ENCODE results near the gene PLPP3. TPM values are rescaled to one million over a fixed set of nuclear protein-coding genes. Genes with fewer than 3 reads are reported as not detected.

PLPP3 gene
- total and polyA plus RNA-seq, 3 donors from 2014 or later: 41.5 to 103 (median 82.0) TPM

GRCh38 chr1:56511766-56512165, 67.6 kb downstream of the PLPP3 start:
- Histone ChIP-seq H3K36me3 (ENCODE audit: low read depth, missing control alignments) (no peaks in the 10 kb centered on the region), H3K9me3 (no peaks in the 10 kb centered on the region), H3K27me3 (no peaks in the 10 kb centered on the region), H3K4me3 (no peak overlapping the region), H3K4me1 (peaks cover 5% of the 10 kb centered on the region), H3K27ac (no peak overlapping the region)
- intact Hi-C loops (cut with DNase I; ENCODE audit: low total_unique reads): no loop called here
- 80 to 94% methylated on average over 8 of the region's 8 CpGs for WGBS, 2 donors
- no peak for TF ChIP-seq POLR2A (IDR thresholded peaks at IDR 0.05)
- TF ChIP-seq, protein P1, sequence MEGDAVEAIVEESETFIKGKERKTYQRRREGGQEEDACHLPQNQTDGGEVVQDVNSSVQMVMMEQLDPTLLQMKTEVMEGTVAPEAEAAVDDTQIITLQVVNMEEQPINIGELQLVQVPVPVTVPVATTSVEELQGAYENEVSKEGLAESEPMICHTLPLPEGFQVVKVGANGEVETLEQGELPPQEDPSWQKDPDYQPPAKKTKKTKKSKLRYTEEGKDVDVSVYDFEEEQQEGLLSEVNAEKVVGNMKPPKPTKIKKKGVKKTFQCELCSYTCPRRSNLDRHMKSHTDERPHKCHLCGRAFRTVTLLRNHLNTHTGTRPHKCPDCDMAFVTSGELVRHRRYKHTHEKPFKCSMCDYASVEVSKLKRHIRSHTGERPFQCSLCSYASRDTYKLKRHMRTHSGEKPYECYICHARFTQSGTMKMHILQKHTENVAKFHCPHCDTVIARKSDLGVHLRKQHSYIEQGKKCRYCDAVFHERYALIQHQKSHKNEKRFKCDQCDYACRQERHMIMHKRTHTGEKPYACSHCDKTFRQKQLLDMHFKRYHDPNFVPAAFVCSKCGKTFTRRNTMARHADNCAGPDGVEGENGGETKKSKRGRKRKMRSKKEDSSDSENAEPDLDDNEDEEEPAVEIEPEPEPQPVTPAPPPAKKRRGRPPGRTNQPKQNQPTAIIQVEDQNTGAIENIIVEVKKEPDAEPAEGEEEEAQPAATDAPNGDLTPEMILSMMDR (IDR thresholded peaks at IDR 0.05): no peak
- DNase-seq: no peak

GRCh38 chr1:56511364-56511763, 68.0 kb downstream of the PLPP3 start:
- Histone ChIP-seq H3K27ac (no peak overlapping the region), H3K9me3 (no peaks in the 10 kb centered on the region), H3K27me3 (no peaks in the 10 kb centered on the region), H3K4me3 (no peak overlapping the region), H3K4me1 (peaks cover 9% of the 10 kb centered on the region), H3K36me3 (ENCODE audit: low read depth, missing control alignments) (no peaks in the 10 kb centered on the region)
- intact Hi-C loops (cut with DNase I; ENCODE audit: low total_unique reads): no loop called here
- no peak for DNase-seq
- TF ChIP-seq, protein P1 (IDR thresholded peaks at IDR 0.05): no peak
- TF ChIP-seq POLR2A (IDR thresholded peaks at IDR 0.05): no peak
- WGBS, 2 donors: 46 to 65% methylated on average over 6 of the region's 6 CpGs

GRCh38 chr1:56510642-56511021, 68.7 kb downstream of the PLPP3 start:
- intact Hi-C loops (cut with DNase I; ENCODE audit: low total_unique reads): no loop called here
- no peak for TF ChIP-seq POLR2A (IDR thresholded peaks at IDR 0.05)
- TF ChIP-seq, protein P1 (IDR thresholded peaks at IDR 0.05): no peak
- 19 to 47% methylated on average over 1 of the region's 1 CpG for WGBS, 2 donors
- no peaks in the 10 kb centered on the region for H3K9me3 ChIP-seq
- no peaks in the 10 kb centered on the region for H3K36me3 ChIP-seq (ENCODE audit: low read depth, missing control alignments)
- H3K4me1 ChIP-seq: peaks cover 14% of the 10 kb centered on the region
- DNase-seq: no peak
- no peaks in the 10 kb centered on the region for H3K27me3 ChIP-seq
- H3K27ac ChIP-seq: no peak overlapping the region
- H3K4me3 ChIP-seq: no peak overlapping the region

DNA sequence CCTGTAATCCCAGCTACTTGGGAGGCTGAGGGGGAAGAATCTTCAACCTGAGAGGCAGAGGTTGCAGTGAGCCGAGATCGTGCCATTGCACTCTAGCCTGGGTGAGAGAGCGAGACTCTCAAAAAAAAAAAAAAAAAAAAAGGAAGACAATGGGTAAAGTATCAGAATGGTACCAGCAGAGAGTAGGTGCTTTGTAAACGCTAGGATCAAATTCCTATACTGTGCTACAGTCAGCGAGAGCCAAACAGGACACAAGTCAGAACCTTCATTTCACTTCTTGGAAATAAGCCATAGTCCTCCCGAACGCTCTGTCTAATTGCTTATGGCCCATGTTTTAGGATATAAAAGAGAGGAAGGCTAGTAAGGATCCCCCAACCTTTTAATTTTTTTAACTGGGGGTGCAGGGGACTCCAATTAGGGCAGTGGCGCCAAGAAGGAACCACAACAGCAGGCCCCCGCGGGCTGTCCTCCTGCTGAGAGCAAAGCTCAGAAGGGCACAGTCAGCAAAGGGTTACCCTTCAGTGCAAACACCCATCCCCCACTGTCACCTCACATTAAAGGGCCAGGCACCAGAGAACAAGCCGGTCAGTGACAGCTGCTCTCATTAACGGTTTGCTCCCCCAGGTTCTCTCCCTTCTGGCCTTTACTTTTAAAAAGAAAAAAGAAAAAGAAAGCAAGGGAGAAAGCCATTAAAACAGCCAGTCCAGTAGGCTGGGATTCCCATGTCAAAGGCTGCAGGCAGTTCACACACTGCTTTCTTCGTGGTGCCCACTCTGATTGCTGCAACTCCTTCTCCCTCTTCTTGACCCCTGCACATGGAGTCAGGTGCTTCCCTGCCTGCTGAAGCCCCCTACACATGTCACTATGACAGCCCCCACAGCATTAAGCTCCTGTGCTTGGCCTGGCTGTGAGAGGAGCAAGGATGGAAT, 69.4 kb downstream of the PLPP3 start:
- H3K27ac ChIP-seq: no peak overlapping the region
- H3K36me3 ChIP-seq (ENCODE audit: low read depth, missing control alignments): no peaks in the 10 kb centered on the region
- TF ChIP-seq, protein P1 (IDR thresholded peaks at IDR 0.05): no peak
- no peak for TF ChIP-seq POLR2A (IDR thresholded peaks at IDR 0.05)
- 61 to 70% methylated on average over 13 of the region's 13 CpGs for WGBS, 2 donors
- DNase-seq: no peak
- H3K4me1 ChIP-seq: peaks cover 14% of the 10 kb centered on the region
- no peaks in the 10 kb centered on the region for H3K27me3 ChIP-seq
- no peaks in the 10 kb centered on the region for H3K9me3 ChIP-seq
- intact Hi-C loops (cut with DNase I; ENCODE audit: low total_unique reads): no loop called here
- H3K4me3 ChIP-seq: no peak overlapping the region

All from testis (tissue), 3 donors.